Stimulated activated CD4-positive, alpha-beta T cell treated with anti-CD3 and anti-CD28 coated beads, Interleukin-15, amount 100 ng/mL, for 24 hours (primary cell): ENCODE results near the gene RBPJ.

Experiments used
- DNase-seq: peaks from one replicate; pipeline ENCODE4 v3.0.0-alpha.2; 2020

The RBPJ gene

DNA sequence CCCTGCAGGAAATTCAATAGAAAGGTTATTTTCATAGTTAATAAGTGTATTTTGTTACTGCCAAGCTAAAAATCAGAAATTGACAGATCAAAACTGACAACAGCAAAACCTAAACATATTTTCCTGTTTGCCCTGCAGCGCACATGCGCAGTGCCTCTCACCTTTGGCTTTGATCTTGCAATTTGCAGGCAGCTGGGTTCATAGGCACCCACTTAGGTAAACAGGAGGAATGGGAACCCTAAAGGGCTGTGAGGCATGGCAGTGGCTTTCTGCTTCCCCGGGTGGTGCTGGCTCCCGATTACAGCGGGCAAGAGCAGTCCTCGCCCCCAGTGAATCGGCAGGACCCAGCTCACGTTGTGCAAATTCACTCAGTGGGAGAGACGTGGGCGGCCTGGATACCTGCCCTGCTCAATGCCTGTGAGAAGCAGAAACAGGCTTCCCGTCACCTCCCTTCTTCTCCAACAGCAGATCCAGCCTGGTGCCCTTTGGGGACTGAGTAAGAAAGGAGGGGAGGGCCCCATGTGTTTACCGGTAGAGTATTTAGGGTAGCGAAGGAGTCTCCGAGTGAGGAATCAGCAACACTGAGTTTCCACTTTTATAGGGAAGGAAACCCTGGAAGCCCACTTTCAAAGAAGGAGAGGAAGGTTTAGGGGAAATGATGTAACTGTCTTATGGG is 143.7 kb downstream of the RBPJ start:
- no peak for DNase-seq

DNA sequence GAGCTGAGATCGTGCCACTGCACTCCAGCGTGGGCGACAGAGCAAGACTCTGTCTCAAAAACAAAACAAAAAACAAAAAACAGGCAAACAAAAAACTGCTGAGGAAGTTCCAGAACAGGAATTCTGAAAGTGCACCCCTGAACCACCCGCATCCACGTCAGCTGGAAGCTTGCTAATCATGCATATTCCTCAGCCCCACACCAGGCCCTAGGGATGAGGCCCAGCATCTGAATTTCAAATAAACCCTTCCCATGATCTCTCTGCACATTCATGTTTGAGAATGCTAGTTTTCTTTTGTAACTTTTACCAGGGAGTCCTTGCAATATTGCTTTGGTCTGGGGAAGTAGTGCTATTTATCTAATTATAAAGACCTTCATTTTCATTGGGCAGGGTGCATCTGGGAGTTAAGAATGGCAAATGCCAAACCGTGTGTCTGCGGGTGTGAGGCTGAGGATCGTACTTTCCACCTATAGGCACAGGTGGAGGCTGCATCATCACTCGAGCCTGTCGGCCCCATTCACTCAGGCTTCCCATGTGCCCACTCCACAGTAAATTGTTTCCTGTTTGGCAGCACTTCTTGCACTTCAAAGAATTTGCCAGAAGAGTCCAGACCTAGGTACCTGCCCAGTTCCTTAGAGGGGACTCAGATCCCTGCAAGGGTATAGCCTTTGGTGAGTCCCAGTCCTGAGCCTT is 145.9 kb downstream of the RBPJ start:
- DNase-seq: no peak

DNA sequence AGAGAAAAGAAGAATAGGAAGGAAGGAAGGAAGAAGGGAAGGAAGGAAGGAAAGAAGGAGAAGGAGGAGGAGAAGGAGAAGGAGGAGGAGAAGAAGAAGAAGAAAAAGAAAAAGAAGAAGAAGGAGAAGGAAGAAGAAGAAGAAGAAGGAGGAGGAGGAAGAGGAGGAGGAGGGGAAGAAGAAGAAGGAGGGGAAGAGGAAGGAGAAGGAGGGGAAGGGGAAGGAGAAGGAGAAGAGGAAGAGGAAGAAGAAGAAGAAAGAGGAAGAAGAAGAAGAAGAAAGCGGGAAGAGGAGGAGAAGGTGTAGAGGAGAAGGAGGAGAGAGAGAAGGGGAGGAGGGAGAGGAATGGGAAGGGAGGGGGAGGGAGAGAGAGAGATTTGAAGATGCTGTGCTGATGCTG is 146.9 kb downstream of the RBPJ start:
- no peak for DNase-seq

DNA sequence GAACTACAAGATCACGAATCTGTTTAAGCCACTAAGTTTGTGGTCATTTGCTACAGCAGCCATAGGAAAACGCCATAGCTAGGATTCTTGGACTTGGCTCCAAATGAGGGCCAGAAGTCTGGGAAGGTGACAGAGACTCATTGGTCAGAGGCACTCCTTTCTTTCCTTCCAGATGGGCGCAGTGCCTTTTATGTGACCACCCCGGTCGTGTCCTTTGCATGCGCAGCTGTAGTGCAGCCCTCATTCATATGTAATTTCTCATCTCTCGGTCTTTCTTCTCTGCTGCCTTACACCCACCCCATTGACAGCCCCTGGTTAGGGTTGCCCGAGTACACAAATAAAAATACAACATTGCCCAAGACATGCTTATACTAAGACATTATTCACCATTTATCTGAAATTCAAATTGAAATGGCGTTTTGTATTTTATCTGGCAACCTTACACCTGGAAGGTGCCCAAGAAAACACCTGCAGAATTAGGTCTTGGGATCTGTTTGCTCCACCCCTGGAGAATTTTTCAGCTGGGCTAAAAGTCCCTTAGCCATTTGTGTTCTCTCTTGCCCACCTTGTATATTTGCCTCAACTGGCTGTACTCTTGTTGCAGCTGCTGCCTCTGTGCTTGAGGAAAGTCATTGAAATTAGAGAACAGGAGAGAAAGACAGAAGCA is 147.6 kb downstream of the RBPJ start:
- no peak for DNase-seq

DNA sequence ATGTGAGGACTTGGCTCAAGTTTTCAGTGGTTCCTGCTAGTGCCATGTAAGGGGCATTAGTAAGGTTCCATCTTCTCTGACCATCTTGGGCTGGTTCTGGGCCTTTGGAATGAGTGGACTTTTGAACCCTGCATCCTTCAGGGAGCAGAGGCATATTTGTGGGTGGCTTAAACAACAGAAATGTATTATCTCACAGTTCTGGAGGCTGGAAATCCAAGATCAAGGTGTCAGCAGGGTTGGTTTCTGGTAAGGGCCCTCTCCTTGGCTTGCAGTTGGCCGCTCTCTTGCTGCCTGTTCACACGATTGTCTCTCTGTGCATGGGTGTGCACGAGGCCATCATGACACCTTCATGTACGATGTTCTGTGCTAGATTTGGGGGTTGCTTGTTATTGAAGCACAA is 148.2 kb downstream of the RBPJ start:
- DNase-seq: no peak

DNA sequence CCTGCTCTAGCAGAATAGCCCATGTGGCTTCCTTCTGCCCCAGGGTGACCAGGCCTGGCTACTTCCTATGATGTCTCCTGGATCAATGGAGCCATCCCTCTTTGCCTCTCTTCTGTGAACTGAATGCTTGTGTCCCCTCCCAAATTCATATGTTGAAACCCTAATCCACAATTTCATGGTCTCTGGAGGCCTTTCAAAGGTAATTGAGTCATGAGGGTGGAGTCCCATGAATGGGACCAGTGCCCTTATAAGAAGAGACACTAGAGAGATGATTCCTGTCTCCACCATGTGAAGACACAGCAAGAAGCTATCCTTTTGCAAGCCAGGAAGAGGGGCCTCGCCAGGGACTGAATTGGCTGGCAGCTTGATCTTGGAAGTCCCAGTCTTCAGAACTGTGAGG is 151.1 kb downstream of the RBPJ start:
- no peak for DNase-seq

DNA sequence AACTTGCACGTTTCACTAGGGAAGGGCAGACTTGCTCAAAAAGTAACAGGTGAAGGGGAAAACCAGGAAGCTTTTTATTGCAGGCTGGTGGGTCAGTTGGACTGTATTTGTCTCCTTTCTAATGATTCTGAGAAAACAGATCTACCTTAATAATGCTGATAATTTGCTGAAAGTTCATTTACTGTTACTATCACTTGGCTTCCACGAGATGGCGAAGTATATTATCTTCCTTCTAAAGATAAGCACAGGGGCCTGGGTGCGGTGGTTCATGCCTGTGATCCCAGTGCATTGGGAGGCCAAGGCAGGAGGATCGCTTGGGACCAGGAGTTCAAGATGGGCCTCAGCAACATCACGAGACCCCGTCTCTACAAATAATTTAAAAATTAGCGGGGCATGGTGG is 153.1 kb downstream of the RBPJ start:
- DNase-seq: no peak

DNA sequence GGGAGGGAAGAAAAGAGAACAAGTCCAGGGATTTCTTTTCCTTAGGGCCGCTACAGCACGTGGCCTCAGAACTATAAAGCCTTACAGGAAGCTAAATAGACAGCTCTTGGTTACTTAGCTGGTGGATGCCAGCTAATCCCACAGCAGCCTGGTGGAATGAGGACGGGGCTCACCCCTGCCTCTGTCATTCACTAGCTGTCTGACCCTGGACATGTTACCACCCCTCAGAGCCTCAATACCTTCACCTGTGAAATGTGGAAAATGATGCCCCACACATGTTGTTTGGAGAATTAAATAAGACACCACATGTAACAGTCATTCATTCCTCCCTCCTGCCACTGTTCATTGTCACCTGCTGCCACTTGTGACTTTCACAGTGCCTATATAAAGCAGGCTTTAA is 153.7 kb downstream of the RBPJ start:
- DNase-seq: no peak

DNA sequence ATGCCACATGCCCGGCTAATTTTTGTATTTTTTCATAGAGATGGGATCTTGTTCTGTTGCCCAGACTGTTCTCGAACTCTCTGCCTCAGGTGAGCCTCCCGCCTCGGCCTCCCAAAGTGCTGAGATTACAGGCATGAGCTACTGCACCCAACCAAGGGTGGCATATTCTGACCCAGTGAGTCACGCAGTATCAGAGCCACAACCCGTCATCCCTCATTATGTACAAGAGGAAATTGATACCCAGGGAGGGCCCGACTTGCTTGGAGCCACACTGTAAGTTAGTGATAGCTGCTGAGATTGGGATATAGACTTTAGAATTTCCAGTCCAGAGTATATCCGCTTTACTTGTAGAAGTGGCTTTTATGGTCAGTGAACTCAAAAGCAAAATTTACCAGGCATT is 154.9 kb downstream of the RBPJ start:
- no peak for DNase-seq

DNA sequence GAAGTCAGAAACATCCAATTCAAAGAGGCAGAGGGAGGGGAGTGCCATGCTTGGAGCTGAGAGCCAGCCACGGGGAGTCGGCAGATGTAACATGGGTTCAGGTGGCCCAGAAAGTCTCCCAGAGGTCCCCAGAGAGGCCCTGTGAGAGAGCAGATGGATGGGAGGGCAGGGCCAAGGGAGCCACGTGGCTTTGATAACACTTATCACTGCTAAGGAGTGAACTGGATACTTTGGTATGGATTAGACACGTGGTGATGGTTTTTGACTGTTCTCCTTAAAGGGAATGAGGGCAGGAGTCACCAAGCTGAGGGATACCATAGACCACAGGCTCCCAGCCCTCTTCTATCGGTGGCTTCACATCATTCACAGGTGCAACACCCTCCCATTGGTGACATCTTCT is 155.7 kb downstream of the RBPJ start:
- DNase-seq: no peak

DNA sequence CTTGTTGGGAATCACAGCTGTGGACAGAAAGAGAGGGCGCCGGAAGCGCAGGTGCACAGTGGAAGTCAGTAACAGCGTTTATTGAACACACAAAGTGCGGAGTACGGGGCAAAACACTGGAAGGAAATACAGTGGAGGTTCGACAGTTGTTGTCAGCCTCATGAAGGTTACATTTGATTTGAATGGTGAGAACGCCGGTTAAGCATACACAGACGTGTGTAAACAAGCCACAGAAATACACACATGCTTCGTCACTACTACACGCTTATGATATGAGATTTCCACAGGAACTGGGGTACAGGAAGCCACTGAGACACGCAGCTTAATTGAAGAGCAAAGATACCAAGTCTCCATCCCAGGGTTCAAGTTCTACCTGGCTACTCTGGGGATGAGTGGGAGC is 157.5 kb downstream of the RBPJ start:
- no peak for DNase-seq

DNA sequence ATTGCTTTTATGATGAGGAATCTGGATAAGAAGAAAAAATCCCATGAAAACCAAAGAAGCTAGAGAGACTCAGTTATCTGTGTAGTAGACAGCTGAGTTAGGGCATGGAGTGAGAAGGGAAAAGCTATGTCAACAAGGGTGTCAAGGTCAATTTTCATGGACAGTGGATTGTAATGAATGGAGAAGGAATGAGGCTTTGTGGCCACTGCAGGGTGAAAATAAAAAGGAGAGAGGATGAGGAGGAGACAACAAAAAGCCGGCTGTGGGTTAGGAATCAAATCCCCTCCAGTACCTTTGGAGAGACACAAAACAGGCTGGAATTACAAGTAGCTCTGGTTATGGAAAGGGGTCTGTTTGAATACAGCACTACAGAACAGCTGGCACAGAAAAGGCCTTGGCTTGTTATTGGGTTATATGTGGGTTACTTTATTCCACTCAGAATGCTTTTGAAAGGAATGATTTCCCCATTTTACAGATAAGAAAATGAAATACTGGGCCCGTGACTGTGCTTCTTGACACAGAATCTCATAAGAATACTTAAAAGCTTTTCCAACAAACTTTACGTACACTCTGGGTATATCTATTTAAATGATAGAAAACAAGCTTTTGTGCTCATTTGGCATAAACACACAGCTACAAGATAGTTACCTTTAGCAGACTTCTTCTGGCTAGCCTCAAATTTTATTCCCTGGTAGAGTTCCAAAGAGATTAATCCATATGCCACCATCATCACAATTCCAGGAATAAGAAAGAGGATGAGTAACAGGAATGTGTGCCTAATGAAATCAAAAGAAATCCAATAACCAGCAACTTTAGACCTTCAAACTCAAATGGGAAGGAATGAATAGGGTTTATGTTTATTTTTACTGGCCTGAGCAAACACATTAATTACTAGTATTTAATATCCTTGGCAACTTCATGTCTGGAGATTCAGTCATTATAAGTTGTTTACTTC is 162.0 kb downstream of the RBPJ start:
- no peak for DNase-seq

DNA sequence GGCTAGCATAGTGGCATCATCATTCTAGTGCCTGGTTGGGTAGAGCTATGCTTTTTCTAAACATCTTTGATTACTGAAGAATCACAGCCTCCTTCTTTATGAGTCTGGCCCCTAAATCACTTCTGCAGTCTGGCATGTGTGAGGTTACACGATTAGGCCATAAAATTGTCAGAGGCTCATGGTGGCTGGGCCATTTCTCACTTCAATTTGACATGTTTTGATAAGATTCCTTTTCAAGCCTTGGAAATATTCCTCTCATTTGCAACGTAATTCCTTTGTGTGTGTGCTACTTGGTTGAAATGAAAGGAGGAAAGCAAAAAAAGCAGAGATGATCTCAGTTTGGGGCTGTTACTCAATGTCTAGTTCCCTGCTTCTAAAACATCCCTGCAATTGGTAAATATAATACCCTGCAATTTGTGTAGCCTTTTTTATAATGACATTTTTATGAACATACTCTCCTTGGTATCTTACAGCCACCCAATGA is 163.3 kb downstream of the RBPJ start:
- no peak for DNase-seq

DNA sequence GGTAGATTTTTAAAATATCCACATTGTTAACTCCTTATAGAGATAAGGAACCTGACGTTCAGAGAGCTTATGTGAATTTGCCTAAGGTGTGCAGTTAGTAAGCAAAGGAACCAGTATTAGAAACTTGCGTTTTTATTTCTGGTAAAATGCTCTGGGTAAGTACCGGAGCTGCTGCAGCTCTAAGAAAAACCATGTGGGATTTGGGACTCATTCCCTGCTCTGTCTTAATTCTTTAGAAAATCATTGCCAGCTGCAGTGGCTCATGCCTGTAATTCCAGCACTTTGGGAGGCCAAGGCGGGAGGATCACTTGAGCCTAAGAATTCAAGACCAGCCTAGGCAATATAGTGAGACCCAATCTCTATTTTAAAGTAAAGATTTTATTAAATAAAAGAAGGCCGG is 163.7 kb downstream of the RBPJ start:
- DNase-seq: no peak
